ENCODE measurements around the gene KRTAP5-6. TPM values are rescaled to one million over a fixed set of nuclear protein-coding genes. Genes with fewer than 3 reads are reported as not detected.

The KRTAP5-6 gene
- total RNA-seq, 1 donor from 2014 or later, result not detected

GRCh38 chr11:1746956-1747752, 50.2 kb downstream of the KRTAP5-6 start:
- TF ChIP-seq, protein P1, sequence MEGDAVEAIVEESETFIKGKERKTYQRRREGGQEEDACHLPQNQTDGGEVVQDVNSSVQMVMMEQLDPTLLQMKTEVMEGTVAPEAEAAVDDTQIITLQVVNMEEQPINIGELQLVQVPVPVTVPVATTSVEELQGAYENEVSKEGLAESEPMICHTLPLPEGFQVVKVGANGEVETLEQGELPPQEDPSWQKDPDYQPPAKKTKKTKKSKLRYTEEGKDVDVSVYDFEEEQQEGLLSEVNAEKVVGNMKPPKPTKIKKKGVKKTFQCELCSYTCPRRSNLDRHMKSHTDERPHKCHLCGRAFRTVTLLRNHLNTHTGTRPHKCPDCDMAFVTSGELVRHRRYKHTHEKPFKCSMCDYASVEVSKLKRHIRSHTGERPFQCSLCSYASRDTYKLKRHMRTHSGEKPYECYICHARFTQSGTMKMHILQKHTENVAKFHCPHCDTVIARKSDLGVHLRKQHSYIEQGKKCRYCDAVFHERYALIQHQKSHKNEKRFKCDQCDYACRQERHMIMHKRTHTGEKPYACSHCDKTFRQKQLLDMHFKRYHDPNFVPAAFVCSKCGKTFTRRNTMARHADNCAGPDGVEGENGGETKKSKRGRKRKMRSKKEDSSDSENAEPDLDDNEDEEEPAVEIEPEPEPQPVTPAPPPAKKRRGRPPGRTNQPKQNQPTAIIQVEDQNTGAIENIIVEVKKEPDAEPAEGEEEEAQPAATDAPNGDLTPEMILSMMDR (IDR thresholded peaks at IDR 0.05; ENCODE audit: insufficient read depth, low read length, severe bottlenecking), result no peak
- H3K27me3 ChIP-seq (ENCODE audit: control insufficient read depth, insufficient read depth, low read length), result no peaks in the 10 kb centered on the region
- peak overlapping the region; percentile 62 for H3K4me3 ChIP-seq (ENCODE audit: low read depth, low read length)
- FAIRE-seq, result peak; percentile 60
- no peak for DNase-seq (ENCODE audit: low read depth)
- peaks cover 1% of the 10 kb centered on the region for H3K36me3 ChIP-seq (ENCODE audit: control insufficient read depth, insufficient read depth, low read length)

Other genes with a start within 250 kb of the KRTAP5-6 start
- gene MOB2, start 210.4 kb upstream of the KRTAP5-6 start, total RNA-seq, result 38.2 and 41.1 TPM in 2 replicates
- 0.26 and 0.64 TPM in 2 replicates for gene DUSP8, start 124.9 kb upstream of the KRTAP5-6 start, total RNA-seq
- gene KRTAP5-1, start 111.9 kb upstream of the KRTAP5-6 start, total RNA-seq, result not detected in 2 replicates
- not detected in 2 replicates for gene KRTAP5-2, start 98.9 kb upstream of the KRTAP5-6 start, total RNA-seq
- not detected in 2 replicates for gene KRTAP5-3, start 88.7 kb upstream of the KRTAP5-6 start, total RNA-seq
- not detected in 2 replicates for gene KRTAP5-4, start 75.1 kb upstream of the KRTAP5-6 start, total RNA-seq
- not detected in 2 replicates for gene KRTAP5-5, start 67.4 kb upstream of the KRTAP5-6 start, total RNA-seq
- gene IFITM10, start 53.4 kb downstream of the KRTAP5-6 start, total RNA-seq, result 1.3 and 2.4 TPM in 2 replicates
- 214 and 389 TPM in 2 replicates for gene CTSD, start 66.7 kb downstream of the KRTAP5-6 start, total RNA-seq
- 0.53 and 1.5 TPM in 2 replicates for gene SYT8, start 137.8 kb downstream of the KRTAP5-6 start, total RNA-seq
- 0.26 TPM in 1 of 2 replicates, not detected in the other for gene TNNI2, start 141.8 kb downstream of the KRTAP5-6 start, total RNA-seq
- gene LSP1, start 155.9 kb downstream of the KRTAP5-6 start, total RNA-seq, result 0.26 TPM in 2 replicates
- not detected in 2 replicates for gene PRR33, start 194.7 kb downstream of the KRTAP5-6 start, total RNA-seq
- not detected in 2 replicates for gene TNNT3, start 222.5 kb downstream of the KRTAP5-6 start, total RNA-seq

All from bronchial epithelial cell (primary cell).